GM12874 (cell line): ENCODE data around the gene SHISA5.

Source experiments
- TF ChIP-seq, protein P1 (sequence below): IDR thresholded peaks from 2 replicates; pipeline ENCODE4 v1.5.1; 2011; ENCODE audit warnings: low read depth, mild to moderate bottlenecking, control low read depth, low read length, moderate library complexity; ENCODE audit not compliant: insufficient read depth

Gene SHISA5

GRCh38 chr3:48429317-48429959, 74.5 kb downstream of the SHISA5 start:
- TF ChIP-seq, protein P1, sequence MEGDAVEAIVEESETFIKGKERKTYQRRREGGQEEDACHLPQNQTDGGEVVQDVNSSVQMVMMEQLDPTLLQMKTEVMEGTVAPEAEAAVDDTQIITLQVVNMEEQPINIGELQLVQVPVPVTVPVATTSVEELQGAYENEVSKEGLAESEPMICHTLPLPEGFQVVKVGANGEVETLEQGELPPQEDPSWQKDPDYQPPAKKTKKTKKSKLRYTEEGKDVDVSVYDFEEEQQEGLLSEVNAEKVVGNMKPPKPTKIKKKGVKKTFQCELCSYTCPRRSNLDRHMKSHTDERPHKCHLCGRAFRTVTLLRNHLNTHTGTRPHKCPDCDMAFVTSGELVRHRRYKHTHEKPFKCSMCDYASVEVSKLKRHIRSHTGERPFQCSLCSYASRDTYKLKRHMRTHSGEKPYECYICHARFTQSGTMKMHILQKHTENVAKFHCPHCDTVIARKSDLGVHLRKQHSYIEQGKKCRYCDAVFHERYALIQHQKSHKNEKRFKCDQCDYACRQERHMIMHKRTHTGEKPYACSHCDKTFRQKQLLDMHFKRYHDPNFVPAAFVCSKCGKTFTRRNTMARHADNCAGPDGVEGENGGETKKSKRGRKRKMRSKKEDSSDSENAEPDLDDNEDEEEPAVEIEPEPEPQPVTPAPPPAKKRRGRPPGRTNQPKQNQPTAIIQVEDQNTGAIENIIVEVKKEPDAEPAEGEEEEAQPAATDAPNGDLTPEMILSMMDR = no peak

GRCh38 chr3:48428572-48429316, 75.2 kb downstream of the SHISA5 start:
- TF ChIP-seq, protein P1 = no peak

GRCh38 chr3:48428088-48428571, 75.8 kb downstream of the SHISA5 start:
- TF ChIP-seq, protein P1 = no peak

- TF ChIP-seq, protein P1 = no peak
These were observed 76.4 kb downstream of the SHISA5 start for GRCh38 chr3:48427630-48427962.

DNA sequence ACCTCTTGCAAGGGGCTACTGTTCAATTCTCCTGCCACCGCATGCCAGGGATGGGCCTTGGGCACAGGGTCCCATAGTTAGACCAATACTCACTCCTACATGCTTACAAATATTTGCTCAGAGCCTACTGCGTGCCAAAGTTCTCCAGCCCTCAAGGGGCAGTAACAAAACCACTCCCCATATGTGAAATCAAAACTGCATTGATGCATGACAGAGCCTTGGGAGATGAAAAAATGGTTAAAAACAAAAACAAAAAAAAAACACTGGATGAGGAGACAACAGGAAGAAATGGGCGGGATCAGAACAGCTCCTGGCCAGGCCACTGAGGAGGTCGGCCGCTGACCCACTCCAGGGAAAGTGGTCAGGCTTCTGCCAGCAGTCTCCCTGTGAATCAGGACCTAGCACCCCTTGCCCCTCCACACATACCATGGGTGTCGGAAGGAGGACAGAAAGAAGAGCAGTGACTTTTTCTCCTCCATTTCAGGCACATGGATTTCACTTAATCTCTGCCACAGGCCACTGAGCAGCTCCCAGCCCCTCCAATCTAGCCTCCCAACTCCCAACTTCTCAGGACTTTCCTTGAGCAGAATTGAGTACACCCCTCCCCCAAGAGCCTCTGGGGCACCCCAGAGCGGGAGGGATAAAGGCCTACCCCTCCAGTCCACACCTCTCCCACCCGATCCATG, 76.9 kb downstream of the SHISA5 start:
- TF ChIP-seq, protein P1 = no peak

DNA sequence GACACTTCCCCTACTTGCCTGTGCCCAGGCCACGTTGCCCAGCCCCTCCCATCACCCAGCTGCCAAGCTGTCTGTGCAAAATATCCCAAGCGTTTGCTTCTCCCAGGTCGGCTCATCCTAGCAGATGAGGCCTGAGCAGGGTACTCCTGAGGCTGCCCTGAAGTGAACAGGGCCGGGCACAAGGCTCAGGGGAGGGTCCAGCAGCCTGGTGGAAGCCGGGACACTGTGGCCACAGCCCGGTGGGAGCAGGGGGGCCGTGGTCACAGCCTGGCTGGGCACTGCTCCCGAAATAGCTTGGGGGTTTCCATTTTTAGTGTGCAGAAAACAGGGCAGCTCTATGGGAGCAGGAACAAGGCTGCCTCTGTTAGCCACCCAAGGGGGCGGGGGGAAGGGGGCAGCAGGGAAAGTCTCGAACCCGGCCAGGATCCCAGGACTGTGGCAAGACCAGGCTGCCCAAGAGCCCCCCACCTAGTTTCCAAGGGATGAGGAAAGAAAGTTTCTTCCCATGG, 77.5 kb downstream of the SHISA5 start:
- TF ChIP-seq, protein P1 = no peak

- TF ChIP-seq, protein P1 = no peak
These were observed 78.6 kb downstream of the SHISA5 start for GRCh38 chr3:48425281-48425812.
